Tibial artery (tissue), 4 donors: Measurements from ENCODE around the gene CFAP53.

Source experiments
- DNase-seq, 2 donors: peaks; one replicate each; pipeline ENCODE4 v3.0.0-alpha.2; 2019
- H3K27ac ChIP-seq, 2 donors: fragments of 200-600 bp; sonication (generic) in 1 of 2; 1 replicate in 1 of 2; 2 replicates in 1 of 2; pipeline ENCODE4 v1.5.1; 2018 to 2019; ENCODE audit warnings: mild to moderate bottlenecking in 1 of 2
- H3K27me3 ChIP-seq, 2 donors: fragments of 200-600 bp; sonication (generic) in 1 of 2; one replicate each; pipeline versions ENCODE4 v1.5.1 to v1.6.0; 2016 to 2019
- H3K36me3 ChIP-seq, 3 donors: fragments of 200-600 bp; sonication (generic) in 2 of 3; one replicate each; pipeline ENCODE4 v1.5.1; 2016 to 2019; ENCODE audit warnings: mild to moderate bottlenecking in 2 of 3
- H3K4me1 ChIP-seq, 4 donors: fragments of 200-600 bp; sonication (generic) in 2 of 4; 1 replicate in 3 of 4; 2 replicates in 1 of 4; pipeline ENCODE4 v1.5.1; 2016 to 2019
- H3K4me3 ChIP-seq, 2 donors: fragments of 200-600 bp; sonication (generic) in 1 of 2; 1 replicate in 1 of 2; 2 replicates in 1 of 2; pipeline ENCODE4 v1.5.1; 2018 to 2019; ENCODE audit warnings: mild to moderate bottlenecking in 2 of 2
- H3K9me3 ChIP-seq, 3 donors: fragments of 200-600 bp; sonication (generic) in 1 of 3; one replicate each; pipeline ENCODE4 v1.5.1; 2016 to 2019
- CTCF ChIP-seq, 2 experiments: fragments of 200-600 bp in 1 of 2; fragments of 450-650 bp in 1 of 2; IDR thresholded peaks; one replicate each; pipeline ENCODE4 v1.5.1; 2017 to 2019; ENCODE audit warnings: antibody characterized with exemption in 2 of 2, mild to moderate bottlenecking in 1 of 2, moderate library complexity in 1 of 2
- intact Hi-C: fragments of 100-400 bp; cut with DNase I; formaldehyde crosslinking; loops from one replicate; pipeline ENCODE4 v1.15.0; 2023; ENCODE audit warnings: low total_unique reads

Gene CFAP53

GRCh38 chr18:50188652-50189051, 77.6 kb downstream of the CFAP53 start:
- Histone ChIP-seq H3K36me3 (no peaks in the 10 kb centered on the region), H3K4me1 (peaks cover 0 to 8% (median 5%) of the 10 kb centered on the region in 4 donors), H3K27ac (no peak overlapping the region), H3K4me3 (no peak overlapping the region), H3K27me3 (peaks cover 0 to 16% of the 10 kb centered on the region in 2 donors), H3K9me3 (no peaks in the 10 kb centered on the region)
- intact Hi-C loops = no loop called here
- TF ChIP-seq CTCF (IDR thresholded peaks at IDR 0.05) = no peak
- DNase-seq = no peak

- peaks cover 0 to 7% of the 10 kb centered on the region in 2 donors for H3K27me3 ChIP-seq
- intact Hi-C loops = no loop called here
- DNase-seq = no peak
- H3K4me1 ChIP-seq = no peaks in the 10 kb centered on the region
- no peak overlapping the region for H3K27ac ChIP-seq
- H3K9me3 ChIP-seq = no peaks in the 10 kb centered on the region
- no peaks in the 10 kb centered on the region for H3K36me3 ChIP-seq
- TF ChIP-seq CTCF (IDR thresholded peaks at IDR 0.05) = no peak
- no peak overlapping the region for H3K4me3 ChIP-seq
Measured at GRCh38 chr18:50187659-50188058, 78.6 kb downstream of the CFAP53 start.

- Histone ChIP-seq H3K36me3 (no peaks in the 10 kb centered on the region), H3K27ac (no peak overlapping the region), H3K9me3 (no peaks in the 10 kb centered on the region), H3K4me1 (no peaks in the 10 kb centered on the region), H3K27me3 (peaks cover 0 to 7% of the 10 kb centered on the region in 2 donors), H3K4me3 (no peak overlapping the region)
- intact Hi-C loops = no loop called here
- DNase-seq = no peak
- no peak for TF ChIP-seq CTCF (IDR thresholded peaks at IDR 0.05)
Measured at GRCh38 chr18:50186385-50186784, 79.9 kb downstream of the CFAP53 start.

GRCh38 chr18:50183556-50183955, 82.7 kb downstream of the CFAP53 start:
- no peak overlapping the region for H3K4me3 ChIP-seq
- no peaks in the 10 kb centered on the region for H3K36me3 ChIP-seq
- no peak for TF ChIP-seq CTCF (IDR thresholded peaks at IDR 0.05)
- no peaks in the 10 kb centered on the region for H3K9me3 ChIP-seq
- DNase-seq = no peak
- H3K27me3 ChIP-seq = peaks cover 0 to 7% of the 10 kb centered on the region in 2 donors
- H3K4me1 ChIP-seq = no peaks in the 10 kb centered on the region
- no peak overlapping the region for H3K27ac ChIP-seq
- intact Hi-C loops = no loop called here

- TF ChIP-seq CTCF (IDR thresholded peaks at IDR 0.05) = no peak
- Histone ChIP-seq H3K4me3 (no peak overlapping the region), H3K27me3 (peaks cover 0 to under 1% of the 10 kb centered on the region in 2 donors), H3K4me1 (no peaks in the 10 kb centered on the region), H3K9me3 (no peaks in the 10 kb centered on the region), H3K36me3 (no peaks in the 10 kb centered on the region), H3K27ac (no peak overlapping the region)
- no peak for DNase-seq
- intact Hi-C loops = no loop called here
Measured at GRCh38 chr18:50182511-50182910, 83.8 kb downstream of the CFAP53 start.

- Histone ChIP-seq H3K4me3 (no peak overlapping the region), H3K4me1 (no peaks in the 10 kb centered on the region), H3K27me3 (no peaks in the 10 kb centered on the region), H3K27ac (no peak overlapping the region), H3K9me3 (no peaks in the 10 kb centered on the region), H3K36me3 (no peaks in the 10 kb centered on the region)
- intact Hi-C loops = no loop called here
- DNase-seq = no peak
- TF ChIP-seq CTCF (IDR thresholded peaks at IDR 0.05) = no peak
Measured at GRCh38 chr18:50181590-50181989, 84.7 kb downstream of the CFAP53 start.
